IMR-90 (cell line): Measurements from ENCODE around the gene P2RX5. TPM values are rescaled to one million over a fixed set of nuclear protein-coding genes. Genes with fewer than 3 reads are reported as not detected.

Experiments used
- ATAC-seq: fragments of 200-7000 bp; cut with Tn5 transposase; 2 replicates; pipeline ENCODE4 v1.9.1; 2020; ENCODE audit warnings: low read depth, mild to moderate bottlenecking, moderate library complexity
- Bru-seq: library from RNA; stranded (reverse); fragments of 400-500 nt; gene quantifications from one replicate; lab custom pipeline; 2021; lab: Mats Ljungman, UMichigan
- BruChase-seq, 2 experiments: library from RNA; stranded (reverse); fragments of 400-500 nt; gene quantifications; one replicate each; lab custom pipeline; 2021; lab: Mats Ljungman, UMichigan
- BruUV-seq: library from RNA; stranded (reverse); fragments of 400-500 nt; replicated peaks from 2 replicates; lab custom pipeline; 2021; lab: Mats Ljungman, UMichigan
- CTCF ChIA-PET: fragments of 300-600 bp; formaldehyde crosslinking; extraction: SDS; loops from one replicate; lab custom pipeline; 2021; ENCODE audit warnings: antibody characterized with exemption; lab: Yijun Ruan, JAX
- POLR2A ChIA-PET: fragments of 300-600 bp; sonication (Branson Sonifier 250); formaldehyde crosslinking; loops from one replicate; lab custom pipeline; 2022; ENCODE audit warnings: antibody characterized with exemption; ENCODE audit not compliant: unreplicated experiment; lab: Charles Lee
- DNase-seq: peaks from one replicate; pipeline ENCODE4 v3.0.0; 2013
- H2AFZ ChIP-seq: replicated peaks from 2 replicates; pipeline ENCODE3; 2013; ENCODE audit warnings: low read length, mild to moderate bottlenecking; ENCODE audit not compliant: poor library complexity
- H2AK5ac ChIP-seq: 2 replicates; pipeline ENCODE4 v1.6.1; 2013; ENCODE audit warnings: low read depth, low read length, inconsistent platforms
- H2AK9ac ChIP-seq: replicated peaks from 2 replicates; pipeline ENCODE3; 2013; ENCODE audit warnings: mild to moderate bottlenecking, low read depth, low read length, moderate library complexity; ENCODE audit not compliant: poor library complexity
- H2BK120ac ChIP-seq: 2 replicates; pipeline ENCODE4 v1.6.1; 2013; ENCODE audit warnings: low read depth, low read length, inconsistent platforms
- H2BK15ac ChIP-seq: 3 replicates; pipeline ENCODE4 v1.6.1; 2013; ENCODE audit warnings: low read depth, low read length, inconsistent platforms
- H2BK20ac ChIP-seq: 2 replicates; pipeline ENCODE4 v1.6.1; 2013; ENCODE audit warnings: low read depth, mild to moderate bottlenecking, inconsistent platforms, low read length, moderate library complexity
- H2BK5ac ChIP-seq: 2 replicates; pipeline ENCODE4 v1.6.1; 2013; ENCODE audit warnings: mild to moderate bottlenecking, low read depth, low read length, inconsistent platforms; ENCODE audit not compliant: poor library complexity, severe bottlenecking
- H3K14ac ChIP-seq: replicated peaks from 2 replicates; pipeline ENCODE4 v1.6.1; 2013; ENCODE audit warnings: low read depth, low read length, inconsistent platforms
- H3K18ac ChIP-seq: 2 replicates; pipeline ENCODE4 v1.6.1; 2013; ENCODE audit warnings: low read depth, low read length, control low read depth
- H3K23ac ChIP-seq: 2 replicates; pipeline ENCODE4 v1.6.1; 2013; ENCODE audit warnings: low read depth, low read length, inconsistent platforms
- H3K27ac ChIP-seq: 2 replicates; pipeline ENCODE4 v1.5.1; 2013; ENCODE audit warnings: mild to moderate bottlenecking, control low read depth, low read length; ENCODE audit not compliant: insufficient read depth
- H3K27me3 ChIP-seq: 2 replicates; pipeline ENCODE4 v1.6.1; 2013; ENCODE audit warnings: low read length; ENCODE audit not compliant: control insufficient read depth, insufficient read depth
- H3K36me3 ChIP-seq: 2 replicates; pipeline ENCODE4 v1.6.1; 2013; ENCODE audit warnings: low read length, mixed read lengths; ENCODE audit not compliant: control insufficient read depth, insufficient read depth
- H3K4ac ChIP-seq: 2 replicates; pipeline ENCODE4 v1.6.1; 2013; ENCODE audit warnings: low read depth, low read length, inconsistent platforms
- H3K4me1 ChIP-seq: 2 replicates; pipeline ENCODE4 v1.6.1; 2013; ENCODE audit warnings: low read length, mixed read lengths; ENCODE audit not compliant: control insufficient read depth, insufficient read depth
- H3K4me2 ChIP-seq: 2 replicates; pipeline ENCODE4 v1.6.1; 2013; ENCODE audit warnings: low read depth, mild to moderate bottlenecking, control low read depth, low read length, moderate library complexity
- H3K4me3 ChIP-seq: 2 replicates; pipeline ENCODE4 v1.5.1; 2013; ENCODE audit warnings: low read depth, mild to moderate bottlenecking, control low read depth, low read length, moderate library complexity; ENCODE audit not compliant: insufficient read depth
- H3K56ac ChIP-seq: 2 replicates; pipeline ENCODE4 v1.6.1; 2013; ENCODE audit warnings: low read length, inconsistent platforms; ENCODE audit not compliant: insufficient read depth; ENCODE audit errors: extremely low read depth
- H3K79me1 ChIP-seq, 2 experiments: 2 replicates each; pipeline ENCODE4 v1.6.1; 2013; ENCODE audit warnings: low read length in 2 of 2, inconsistent platforms in 1 of 2, low read depth in 1 of 2
- H3K9ac ChIP-seq: 2 replicates; pipeline ENCODE4 v1.6.1; 2013; ENCODE audit warnings: low read depth, low read length, control low read depth
- H3K9me1 ChIP-seq: 2 replicates; pipeline ENCODE4 v1.6.1; 2013; ENCODE audit warnings: low read length, inconsistent platforms; ENCODE audit not compliant: insufficient read depth
- H3K9me3 ChIP-seq: 2 replicates; pipeline ENCODE4 v1.6.1; 2013; ENCODE audit warnings: low read length; ENCODE audit not compliant: control insufficient read depth, insufficient read depth
- H4K20me1 ChIP-seq: 2 replicates; pipeline ENCODE4 v1.6.1; 2013; ENCODE audit warnings: low read length, inconsistent platforms; ENCODE audit not compliant: insufficient read depth
- H4K5ac ChIP-seq: 2 replicates; pipeline ENCODE4 v1.6.1; 2013; ENCODE audit warnings: mild to moderate bottlenecking, low read depth, low read length, control low read depth
- H4K8ac ChIP-seq, 2 experiments: 2 replicates each; pipeline ENCODE4 v1.6.1; 2013; ENCODE audit warnings: low read depth in 2 of 2, low read length in 2 of 2, control low read depth in 1 of 2, inconsistent platforms in 1 of 2
- H4K91ac ChIP-seq: 2 replicates; pipeline ENCODE4 v1.6.1; 2013; ENCODE audit warnings: low read depth, low read length, inconsistent platforms; ENCODE audit not compliant: insufficient read depth
- BHLHE40 ChIP-seq: fragments of 150-350 bp; IDR thresholded peaks from 2 replicates; pipeline ENCODE4 v1.6.1; 2016; ENCODE audit warnings: mild to moderate bottlenecking, low read depth, low read length
- ELK1 ChIP-seq: fragments of 150-350 bp; IDR thresholded peaks from 2 replicates; pipeline ENCODE4 v1.6.1; 2016; ENCODE audit warnings: low read depth, mild to moderate bottlenecking, low read length, moderate library complexity, borderline replicate concordance
- MXI1 ChIP-seq: IDR thresholded peaks from 2 replicates; pipeline ENCODE4 v1.6.1; 2012; ENCODE audit warnings: low read depth, mild to moderate bottlenecking, low read length, moderate library complexity, borderline replicate concordance
- SMC3 ChIP-seq: fragments of 150-350 bp; IDR thresholded peaks from 2 replicates; pipeline ENCODE4 v1.6.1; 2016; ENCODE audit warnings: low read depth, mild to moderate bottlenecking, antibody characterized with exemption, low read length, moderate library complexity
- USF2 ChIP-seq: fragments of 150-350 bp; IDR thresholded peaks from 2 replicates; pipeline ENCODE4 v1.6.1; 2017; ENCODE audit warnings: mild to moderate bottlenecking, antibody characterized with exemption, low read length, low read depth
- WGBS, 2 experiments: methylation state at CpG; one replicate each; pipeline versions ENCODE4 v1.1.5 to v1.1.7; 2013; ENCODE audit warnings: missing lambda C conversion rate in 2 of 2; ENCODE audit not compliant: insufficient read length in 1 of 2; ENCODE audit errors: extremely low coverage in 2 of 2; 5-methylcytosine and 5-hydroxymethylcytosine counted together
- dilution Hi-C: fragments of 300-500 bp; cut with HindIII; formaldehyde crosslinking; loops from one replicate; pipeline ENCODE4 v1.14.3; 2018; ENCODE audit warnings: low sequenced_read_pairs; ENCODE audit not compliant: unreplicated experiment
- in situ Hi-C: fragments of 300-500 bp; cut with MboI; formaldehyde crosslinking; loops from 3 replicates; pipeline ENCODE4 v1.14.3; 2019; ENCODE audit warnings: low sequenced_read_pairs, inconsistent platforms, mixed read lengths
- intact Hi-C: fragments of 100-400 bp; cut with micrococcal nuclease; formaldehyde crosslinking; loops from 2 replicates; pipeline ENCODE4 v1.10.0; 2022
- long read RNA-seq: library from polyadenylated mRNA; unstranded; transcript quantifications from one replicate; pipeline ENCODE4 v2.0.0, GENCODE V29; 2021; ENCODE audit not compliant: unreplicated experiment
- polyA plus RNA-seq, 3 experiments: library from polyadenylated mRNA; depleted of rRNA; stranded (reverse); fragments of >200 nt; gene quantifications; 2 replicates each; pipeline ENCODE4 v1.2.3, GENCODE V29; 2012; ENCODE audit warnings: low replicate concordance in 1 of 3
- total RNA-seq: library from RNA; depleted of rRNA; stranded (reverse); fragments of >200 nt; gene quantifications from 2 replicates; pipeline ENCODE4 v1.2.3, GENCODE V29; 2012; rRNA removed

P2RX5 gene
- total RNA-seq = 1.7 and 1.8 TPM in 2 replicates
- 3.5 and 3.7 TPM in 2 replicates for polyA plus RNA-seq (2012; rRNA removed)
- 2.1 and 4.3 TPM in 2 replicates for polyA plus RNA-seq (2012; cell fraction: cytosol; rRNA removed)
- polyA plus RNA-seq (2012; cell fraction: nucleus; rRNA removed; ENCODE audit: low replicate concordance) = 4.0 and 4.2 TPM in 2 replicates
- Bru-seq, nascent RNA = percentile 28 among the genes with signal in this experiment
- BruChase-seq, experiment 1, labeled RNA remaining after a 6-hour chase = percentile 60 among the genes with signal in this experiment
- percentile 39 among the genes with signal in this experiment for BruChase-seq, experiment 2, labeled RNA remaining after a 2-hour chase
- long read RNA-seq, partial matches to known transcripts = 1 of 4 reads
- long read RNA-seq, other reads (novel, unspliced or antisense) = 0 of 4 reads

- peak; percentile 27; the same call in 1 of the 2 replicates for TF ChIP-seq USF2
- TF ChIP-seq MXI1 = peak; percentile 85
- no peak for TF ChIP-seq SMC3
- TF ChIP-seq ELK1 = no peak
- TF ChIP-seq BHLHE40 = no peak
- no peak within 1 kb of the TSS; the same call in 1 of the 2 replicates for H2AK5ac ChIP-seq
- no peak within 1 kb of the TSS for H2BK15ac ChIP-seq
- dilution Hi-C loops = no loop called here
- peaks cover 4% of the 10 kb centered on the region; the same call in 1 of the 2 replicates for H3K4me1 ChIP-seq
- peaks cover 17% of the 10 kb centered on the region for H3K27me3 ChIP-seq
- H3K9me1 ChIP-seq = no peaks in the 10 kb centered on the region
- H2BK5ac ChIP-seq = no peak within 1 kb of the TSS
- in situ Hi-C loops = no loop called here
- H4K20me1 ChIP-seq = no peaks in the 10 kb centered on the region
- peak within 1 kb of the TSS; percentile 62; the same call in 1 of the 2 replicates for H3K9ac ChIP-seq
- BruUV-seq = no TSS peak
- H3K18ac ChIP-seq = no peak within 1 kb of the TSS
- peak within 1 kb of the TSS; percentile 94 for H2AFZ ChIP-seq
- H2AK9ac ChIP-seq = peak within 1 kb of the TSS; percentile 76
- WGBS, 2 experiments = 1% methylated on average over 22 of the region's 65 CpGs; no CpG with 5 or more reads in 1 of the 2 experiments
- H3K56ac ChIP-seq = no peak within 1 kb of the TSS
- H3K4me3 ChIP-seq = peak within 1 kb of the TSS; percentile 79
- ChIA-PET POLR2A (no interaction called here), CTCF (interaction anchor here (1.0 to 1.1 kb wide), 2 partner anchors 13 to 37 kb away, joined by 3 read pairs; no protein-coding TSS in a partner anchor)
- no peak for DNase-seq
- no peak within 1 kb of the TSS for H4K91ac ChIP-seq
- peaks cover 12% of the 10 kb centered on the region for H3K9me3 ChIP-seq
- H2BK120ac ChIP-seq = no peak within 1 kb of the TSS
- no peak within 1 kb of the TSS for H2BK20ac ChIP-seq
- peak within 1 kb of the TSS in 1 of 2 experiments; percentile 32; a peak in 2 of 4 replicates for H4K8ac ChIP-seq
- H3K4ac ChIP-seq = no peak within 1 kb of the TSS; the same call in 1 of the 2 replicates
- peak; percentile 82 for ATAC-seq
- intact Hi-C loops = loop anchor here (1.0 kb wide), 1 partner anchor 38 kb away; no protein-coding TSS in a partner anchor
- H3K4me2 ChIP-seq = peak within 1 kb of the TSS; percentile 99
- no peak within 1 kb of the TSS for H4K5ac ChIP-seq
- peak within 1 kb of the TSS; percentile 38; the same call in 1 of the 2 replicates for H3K23ac ChIP-seq
- H3K36me3 ChIP-seq = no peaks in the 10 kb centered on the region
- H3K14ac ChIP-seq = no peak within 1 kb of the TSS; the same call in 1 of the 2 replicates
- H3K79me1 ChIP-seq = no peaks in the 10 kb centered on the region
- H3K27ac ChIP-seq = no peak within 1 kb of the TSS; the same call in 1 of the 2 replicates
Observed at GRCh38 chr17:3695723-3696411, at the start of gene P2RX5. P2RX5 (minus strand) TSS chr17:3696155; CDS start chr17:3696005, 150 bp downstream.
